DMS 273 treated with DMSO at 0.1 percent for 48 hours (cell line): ENCODE measurements around the gene FAM222A.

Experiments
- DNase-seq: peaks from one replicate; lab custom pipeline; 2025; lab: John Stamatoyannopoulos, UW

FAM222A gene

GRCh38 chr12:109725321-109726105, 11.9 kb downstream of the FAM222A start:
- no peak for DNase-seq

DNA sequence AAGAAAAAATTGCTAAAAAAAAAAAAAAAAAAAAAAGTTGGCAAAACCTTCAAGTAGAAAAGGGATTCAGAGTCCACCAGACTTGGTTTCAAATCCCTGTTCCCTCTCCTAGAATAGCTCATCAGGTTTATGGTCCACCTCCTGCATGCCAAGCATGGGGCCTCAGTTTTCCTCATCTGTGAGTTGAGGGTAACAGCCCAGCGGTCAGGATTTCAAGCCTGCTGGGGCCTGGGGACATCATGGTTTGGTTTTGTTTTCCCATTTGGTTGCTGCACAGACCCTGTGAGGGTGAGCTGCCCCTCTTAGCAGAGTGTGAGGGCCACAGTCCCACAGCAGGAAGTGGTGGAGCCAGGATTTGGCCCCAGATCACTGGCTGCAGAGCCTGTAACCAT, 12.5 kb downstream of the FAM222A start:
- DNase-seq, result no peak

GRCh38 chr12:109726511-109727038, 12.9 kb downstream of the FAM222A start:
- DNase-seq, result no peak

GRCh38 chr12:109727039-109727723, 13.6 kb downstream of the FAM222A start:
- no peak for DNase-seq

GRCh38 chr12:109727746-109728726, 14.4 kb downstream of the FAM222A start:
- no peak for DNase-seq

- DNase-seq, result no peak
Measured at GRCh38 chr12:109728921-109729320, 15.3 kb downstream of the FAM222A start.

- DNase-seq, result no peak
Measured at GRCh38 chr12:109729371-109729781, 15.8 kb downstream of the FAM222A start.

- no peak for DNase-seq
Measured at GRCh38 chr12:109729801-109730200, 16.2 kb downstream of the FAM222A start.

GRCh38 chr12:109730306-109731145, 16.9 kb downstream of the FAM222A start:
- no peak for DNase-seq

- no peak for DNase-seq
Measured at GRCh38 chr12:109731231-109731731, 17.7 kb downstream of the FAM222A start.

- no peak for DNase-seq
Measured at GRCh38 chr12:109731806-109732205, 18.2 kb downstream of the FAM222A start.

- no peak for DNase-seq
Measured at GRCh38 chr12:109732321-109733305, 19.0 kb downstream of the FAM222A start.

- DNase-seq, result no peak
Measured at GRCh38 chr12:109734219-109735000, 20.8 kb downstream of the FAM222A start.

GRCh38 chr12:109735051-109735521, 21.5 kb downstream of the FAM222A start:
- no peak for DNase-seq

GRCh38 chr12:109735825-109736551, 22.4 kb downstream of the FAM222A start:
- no peak for DNase-seq

- no peak for DNase-seq
Measured at GRCh38 chr12:109736552-109737108, 23.0 kb downstream of the FAM222A start.

DNA sequence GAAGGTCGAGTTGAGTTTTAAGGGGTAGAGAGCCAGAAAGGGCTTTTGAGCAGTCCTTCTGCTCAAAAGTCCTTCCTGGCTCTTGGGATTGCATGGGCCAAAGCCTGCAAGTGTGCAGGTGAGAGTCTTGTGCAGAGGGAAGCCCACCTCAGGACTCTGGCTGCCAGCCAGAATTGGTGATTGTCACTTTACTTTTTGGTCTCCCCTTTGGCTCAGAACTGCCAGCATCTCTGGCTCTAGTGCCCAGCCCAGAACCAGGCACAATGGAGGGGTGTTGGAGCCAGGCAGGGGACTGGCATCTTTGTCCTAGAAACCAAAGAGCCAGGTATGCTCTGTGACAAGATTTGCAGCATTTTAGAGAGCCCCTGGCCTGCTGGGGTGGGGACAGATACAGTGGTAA, 23.5 kb downstream of the FAM222A start:
- no peak for DNase-seq

GRCh38 chr12:109737631-109738030, 24.0 kb downstream of the FAM222A start:
- no peak for DNase-seq
